ENCODE measurements around the gene TGFBR2. TPM values are rescaled to one million over a fixed set of nuclear protein-coding genes. Genes with fewer than 3 reads are reported as not detected.

The TGFBR2 gene
- total RNA-seq, 1 experiment from 2014 or later = 22.5 TPM

DNA sequence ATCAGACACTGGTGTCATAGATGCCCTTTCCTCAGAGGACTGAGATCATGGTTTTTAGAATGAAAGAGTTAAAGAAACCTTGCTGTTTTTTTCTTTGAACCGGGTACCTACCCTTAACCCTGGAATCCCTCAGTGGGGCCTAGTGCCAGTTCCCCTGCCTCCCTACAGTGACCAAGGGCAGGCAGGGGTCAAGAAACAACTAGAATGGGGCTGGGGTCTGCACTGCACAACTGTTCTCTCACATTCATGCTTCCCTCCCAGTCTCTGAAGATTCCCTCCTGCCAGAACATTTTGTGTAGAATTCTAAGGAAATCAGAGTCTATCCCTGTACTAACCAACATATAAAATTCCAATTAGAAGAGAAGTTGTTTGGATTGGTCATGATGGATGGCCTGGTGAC is 47.9 kb downstream of the TGFBR2 start:
- Histone ChIP-seq H3K79me2 (ENCODE audit: insufficient read depth, low read length) (peaks cover 87% of the 10 kb centered on the region), H3K27me3 (ENCODE audit: insufficient read depth, low read length) (no peaks in the 10 kb centered on the region), H3K9me3 (ENCODE audit: control insufficient read depth in 1 of 2, insufficient read depth in 1 of 2, low read depth in 1 of 2, low read length in 2 of 2) (no peaks in the 10 kb centered on the region), H3K9ac (ENCODE audit: low read length) (no peak overlapping the region), H3K27ac (ENCODE audit: low read depth, low read length) (peak overlapping the region; percentile 99; the same call in 1 of the 2 replicates), H2AFZ (ENCODE audit: low read depth, low read length, poor library complexity, severe bottlenecking) (no peak overlapping the region), H3K9me2 (ENCODE audit: insufficient read depth) (no peaks in the 10 kb centered on the region), H3K4me3 (replicated peaks in 1 of 2; ENCODE audit: low read depth in 1 of 2, low read length in 2 of 2) (no peak overlapping the region), H3K36me3 (ENCODE audit: control insufficient read depth in 1 of 2, insufficient read depth in 2 of 2, low read length in 2 of 2) (peaks cover 16 to 73% of the 10 kb centered on the region in 2 experiments), H4K20me1 (ENCODE audit: insufficient read depth) (peaks cover 7% of the 10 kb centered on the region), H3K4me1 (ENCODE audit: control insufficient read depth in 1 of 2, insufficient read depth in 2 of 2, low read length in 2 of 2) (peaks cover 61% of the 10 kb centered on the region in 2 experiments), H3K4me2 (ENCODE audit: low read length) (0 out of 2 replicates have a peak overlapping the region, but pooled peaks have one; percentile 6)
- CTCF ChIA-PET = no interaction called here
- intact Hi-C loops (cut with micrococcal nuclease) = no loop called here
- no TSS peak for BruUV-seq (replicated peaks)
- no peak for TF ChIP-seq TCF7L2 (IDR thresholded peaks at IDR 0.05; ENCODE audit: borderline replicate concordance, extremely low read depth, insufficient read depth, insufficient read length)
- no peak for TF ChIP-seq CEBPB (IDR thresholded peaks at IDR 0.05; ENCODE audit: low read depth)
- TF ChIP-seq, protein P1, sequence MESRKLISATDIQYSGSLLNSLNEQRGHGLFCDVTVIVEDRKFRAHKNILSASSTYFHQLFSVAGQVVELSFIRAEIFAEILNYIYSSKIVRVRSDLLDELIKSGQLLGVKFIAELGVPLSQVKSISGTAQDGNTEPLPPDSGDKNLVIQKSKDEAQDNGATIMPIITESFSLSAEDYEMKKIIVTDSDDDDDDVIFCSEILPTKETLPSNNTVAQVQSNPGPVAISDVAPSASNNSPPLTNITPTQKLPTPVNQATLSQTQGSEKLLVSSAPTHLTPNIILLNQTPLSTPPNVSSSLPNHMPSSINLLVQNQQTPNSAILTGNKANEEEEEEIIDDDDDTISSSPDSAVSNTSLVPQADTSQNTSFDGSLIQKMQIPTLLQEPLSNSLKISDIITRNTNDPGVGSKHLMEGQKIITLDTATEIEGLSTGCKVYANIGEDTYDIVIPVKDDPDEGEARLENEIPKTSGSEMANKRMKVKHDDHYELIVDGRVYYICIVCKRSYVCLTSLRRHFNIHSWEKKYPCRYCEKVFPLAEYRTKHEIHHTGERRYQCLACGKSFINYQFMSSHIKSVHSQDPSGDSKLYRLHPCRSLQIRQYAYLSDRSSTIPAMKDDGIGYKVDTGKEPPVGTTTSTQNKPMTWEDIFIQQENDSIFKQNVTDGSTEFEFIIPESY (IDR thresholded peaks at IDR 0.05; ENCODE audit: extremely low read depth, insufficient replicate concordance, low read length) = no peak
- TF ChIP-seq ELF1 (IDR thresholded peaks at IDR 0.05; ENCODE audit: borderline replicate concordance, low read depth) = no peak
- no peak for TF ChIP-seq POLR2AphosphoS5 (IDR thresholded peaks at IDR 0.05; ENCODE audit: low read depth, low read length)
- no peak for TF ChIP-seq EZH2 (IDR thresholded peaks at IDR 0.05)
- TF ChIP-seq, protein P2, sequence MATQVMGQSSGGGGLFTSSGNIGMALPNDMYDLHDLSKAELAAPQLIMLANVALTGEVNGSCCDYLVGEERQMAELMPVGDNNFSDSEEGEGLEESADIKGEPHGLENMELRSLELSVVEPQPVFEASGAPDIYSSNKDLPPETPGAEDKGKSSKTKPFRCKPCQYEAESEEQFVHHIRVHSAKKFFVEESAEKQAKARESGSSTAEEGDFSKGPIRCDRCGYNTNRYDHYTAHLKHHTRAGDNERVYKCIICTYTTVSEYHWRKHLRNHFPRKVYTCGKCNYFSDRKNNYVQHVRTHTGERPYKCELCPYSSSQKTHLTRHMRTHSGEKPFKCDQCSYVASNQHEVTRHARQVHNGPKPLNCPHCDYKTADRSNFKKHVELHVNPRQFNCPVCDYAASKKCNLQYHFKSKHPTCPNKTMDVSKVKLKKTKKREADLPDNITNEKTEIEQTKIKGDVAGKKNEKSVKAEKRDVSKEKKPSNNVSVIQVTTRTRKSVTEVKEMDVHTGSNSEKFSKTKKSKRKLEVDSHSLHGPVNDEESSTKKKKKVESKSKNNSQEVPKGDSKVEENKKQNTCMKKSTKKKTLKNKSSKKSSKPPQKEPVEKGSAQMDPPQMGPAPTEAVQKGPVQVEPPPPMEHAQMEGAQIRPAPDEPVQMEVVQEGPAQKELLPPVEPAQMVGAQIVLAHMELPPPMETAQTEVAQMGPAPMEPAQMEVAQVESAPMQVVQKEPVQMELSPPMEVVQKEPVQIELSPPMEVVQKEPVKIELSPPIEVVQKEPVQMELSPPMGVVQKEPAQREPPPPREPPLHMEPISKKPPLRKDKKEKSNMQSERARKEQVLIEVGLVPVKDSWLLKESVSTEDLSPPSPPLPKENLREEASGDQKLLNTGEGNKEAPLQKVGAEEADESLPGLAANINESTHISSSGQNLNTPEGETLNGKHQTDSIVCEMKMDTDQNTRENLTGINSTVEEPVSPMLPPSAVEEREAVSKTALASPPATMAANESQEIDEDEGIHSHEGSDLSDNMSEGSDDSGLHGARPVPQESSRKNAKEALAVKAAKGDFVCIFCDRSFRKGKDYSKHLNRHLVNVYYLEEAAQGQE (IDR thresholded peaks at IDR 0.05; ENCODE audit: low read depth) = no peak
- no peak for TF ChIP-seq CBX3 (IDR thresholded peaks at IDR 0.05; ENCODE audit: low read depth)
- no peak for TF ChIP-seq SIN3A (IDR thresholded peaks at IDR 0.05; ENCODE audit: low read depth)
- no peak for TF ChIP-seq ZNF274 (IDR thresholded peaks at IDR 0.05; ENCODE audit: low read depth, low read length)
- TF ChIP-seq, protein P3, sequence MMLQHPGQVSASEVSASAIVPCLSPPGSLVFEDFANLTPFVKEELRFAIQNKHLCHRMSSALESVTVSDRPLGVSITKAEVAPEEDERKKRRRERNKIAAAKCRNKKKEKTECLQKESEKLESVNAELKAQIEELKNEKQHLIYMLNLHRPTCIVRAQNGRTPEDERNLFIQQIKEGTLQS (IDR thresholded peaks at IDR 0.05) = no peak
- TF ChIP-seq, protein P4, sequence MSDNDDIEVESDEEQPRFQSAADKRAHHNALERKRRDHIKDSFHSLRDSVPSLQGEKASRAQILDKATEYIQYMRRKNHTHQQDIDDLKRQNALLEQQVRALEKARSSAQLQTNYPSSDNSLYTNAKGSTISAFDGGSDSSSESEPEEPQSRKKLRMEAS (IDR thresholded peaks at IDR 0.05) = no peak
- ATAC-seq (no peak), DNase-seq (ENCODE audit: low read depth, low spot score) (no peak)
- POLR2A ChIA-PET = no interaction called here
- RAD21 ChIA-PET (ENCODE audit: low non-redundant PET in 1 of 2, low total read pairs in 2 of 2, uncharacterized antibody in 2 of 2, unreplicated experiment in 2 of 2) = no interaction called here
